H1 (cell line): ENCODE data around the gene LMTK3. TPM values are rescaled to one million over a fixed set of nuclear protein-coding genes. Genes with fewer than 3 reads are reported as not detected.

ENCODE experiments used
- polyA plus RNA-seq, 7 experiments: library from polyadenylated mRNA; depleted of rRNA in 3 of 7; stranded (reverse) in 5 of 7; unstranded in 2 of 7; fragments of >200 nt in 5 of 7; fragments of 200-250 nt in 2 of 7; gene quantifications; 1 replicate in 5 of 7; 2 replicates in 1 of 7; 4 replicates in 1 of 7; pipeline versions ENCODE4 v1.2.1 to v1.2.3, GENCODE V29; 2011 to 2013; ENCODE audit warnings: missing spikeins in 2 of 7, mixed read lengths in 2 of 7
- total RNA-seq: library from RNA; stranded (reverse); fragmentation: NEBNext Ultra II Directional; extraction: Animal tissue kit (Norgen Biotek cat#: 25700); gene quantifications from 2 replicates; pipeline ENCODE4 v1.2.1, GENCODE V29; 2021

The LMTK3 gene
- total and polyA plus RNA-seq, 2 of the 8 experiments (the other 6 are each of a cell fraction or from before 2014, with no cell fraction given) = 2.7 to 12.4 TPM

Other genes starting within 250 kb of the LMTK3 start
- 19.2 TPM in 2 replicates for gene ZNF114, start 241.8 kb downstream of the LMTK3 start, total RNA-seq
- gene ZNF114, start 241.8 kb downstream of the LMTK3 start, polyA plus RNA-seq (2011; rRNA removed) = 7.3 and 8.2 TPM in 2 replicates
- 18.4 and 20.9 TPM in 2 replicates for gene EMP3, start 186.3 kb downstream of the LMTK3 start, total RNA-seq
- gene EMP3, start 186.3 kb downstream of the LMTK3 start, polyA plus RNA-seq (2011; rRNA removed) = 65.9 and 87.8 TPM in 2 replicates
- 14.2 and 14.7 TPM in 2 replicates for gene TMEM143, start 147.9 kb downstream of the LMTK3 start, total RNA-seq
- 19.1 and 26.7 TPM in 2 replicates for gene TMEM143, start 147.9 kb downstream of the LMTK3 start, polyA plus RNA-seq (2011; rRNA removed)
- gene SYNGR4, start 147.5 kb downstream of the LMTK3 start, total RNA-seq = 1.1 TPM in 1 of 2 replicates, not detected in the other
- gene SYNGR4, start 147.5 kb downstream of the LMTK3 start, polyA plus RNA-seq (2011; rRNA removed) = 0.27 and 0.41 TPM in 2 replicates
- gene KDELR1, start 120.3 kb downstream of the LMTK3 start, total RNA-seq = 224 and 225 TPM in 2 replicates
- gene KDELR1, start 120.3 kb downstream of the LMTK3 start, polyA plus RNA-seq (2011; rRNA removed) = 231 and 249 TPM in 2 replicates
- 11.0 and 12.4 TPM in 2 replicates for gene GRIN2D, start 118.2 kb downstream of the LMTK3 start, total RNA-seq
- 2.2 and 4.9 TPM in 2 replicates for gene GRIN2D, start 118.2 kb downstream of the LMTK3 start, polyA plus RNA-seq (2011; rRNA removed)
- gene GRWD1, start 65.9 kb downstream of the LMTK3 start, total RNA-seq = 61.9 and 64.9 TPM in 2 replicates
- gene GRWD1, start 65.9 kb downstream of the LMTK3 start, polyA plus RNA-seq (2011; rRNA removed) = 36.9 and 46.4 TPM in 2 replicates
- 0.89 and 1.0 TPM in 2 replicates for gene KCNJ14, start 56.3 kb downstream of the LMTK3 start, total RNA-seq
- gene KCNJ14, start 56.3 kb downstream of the LMTK3 start, polyA plus RNA-seq (2011; rRNA removed) = 0.45 and 0.61 TPM in 2 replicates
- 67.7 and 71.4 TPM in 2 replicates for gene CYTH2, start 42.5 kb downstream of the LMTK3 start, total RNA-seq
- 43.7 and 62.5 TPM in 2 replicates for gene CYTH2, start 42.5 kb downstream of the LMTK3 start, polyA plus RNA-seq (2011; rRNA removed)
- gene SULT2B1, start 40.3 kb upstream of the LMTK3 start, total RNA-seq = 0.99 and 1.5 TPM in 2 replicates
- 2.6 and 3.8 TPM in 2 replicates for gene SULT2B1, start 40.3 kb upstream of the LMTK3 start, polyA plus RNA-seq (2011; rRNA removed)
- gene SPACA4, start 94.9 kb upstream of the LMTK3 start, total RNA-seq = not detected in 2 replicates
- gene SPACA4, start 94.9 kb upstream of the LMTK3 start, polyA plus RNA-seq (2011; rRNA removed) = not detected in 2 replicates
- 5.3 and 6.5 TPM in 2 replicates for gene FAM83E, start 103.2 kb upstream of the LMTK3 start, total RNA-seq
- 1.8 and 2.5 TPM in 2 replicates for gene FAM83E, start 103.2 kb upstream of the LMTK3 start, polyA plus RNA-seq (2011; rRNA removed)
- 1,669 and 1,693 TPM in 2 replicates for gene RPL18, start 107.3 kb upstream of the LMTK3 start, total RNA-seq
- gene RPL18, start 107.3 kb upstream of the LMTK3 start, polyA plus RNA-seq (2011; rRNA removed) = 2,789 and 3,426 TPM in 2 replicates
- 60.9 and 61.6 TPM in 2 replicates for gene SPHK2, start 107.7 kb upstream of the LMTK3 start, total RNA-seq
- 43.9 and 81.8 TPM in 2 replicates for gene SPHK2, start 107.7 kb upstream of the LMTK3 start, polyA plus RNA-seq (2011; rRNA removed)
- 8.3 and 9.9 TPM in 2 replicates for gene DBP, start 125.5 kb upstream of the LMTK3 start, total RNA-seq
- 7.5 and 8.2 TPM in 2 replicates for gene DBP, start 125.5 kb upstream of the LMTK3 start, polyA plus RNA-seq (2011; rRNA removed)
- 51.7 and 53.0 TPM in 2 replicates for gene CA11, start 134.4 kb upstream of the LMTK3 start, total RNA-seq
- gene CA11, start 134.4 kb upstream of the LMTK3 start, polyA plus RNA-seq (2011; rRNA removed) = 71.4 and 78.9 TPM in 2 replicates
- 0.15 and 0.47 TPM in 2 replicates for gene NTN5, start 161.2 kb upstream of the LMTK3 start, total RNA-seq
- 0.80 and 0.85 TPM in 2 replicates for gene NTN5, start 161.2 kb upstream of the LMTK3 start, polyA plus RNA-seq (2011; rRNA removed)
- 5.0 and 7.0 TPM in 2 replicates for gene FUT2, start 184.1 kb upstream of the LMTK3 start, total RNA-seq
- 5.6 and 8.2 TPM in 2 replicates for gene FUT2, start 184.1 kb upstream of the LMTK3 start, polyA plus RNA-seq (2011; rRNA removed)
- 2.0 and 2.9 TPM in 2 replicates for gene MAMSTR, start 207.9 kb upstream of the LMTK3 start, total RNA-seq
- gene MAMSTR, start 207.9 kb upstream of the LMTK3 start, polyA plus RNA-seq (2011; rRNA removed) = 2.3 and 2.5 TPM in 2 replicates
- gene RASIP1, start 228.8 kb upstream of the LMTK3 start, total RNA-seq = 8.7 and 9.3 TPM in 2 replicates
- gene RASIP1, start 228.8 kb upstream of the LMTK3 start, polyA plus RNA-seq (2011; rRNA removed) = 11.4 and 16.4 TPM in 2 replicates
- gene IZUMO1, start 235.1 kb upstream of the LMTK3 start, total RNA-seq = 1.7 and 1.8 TPM in 2 replicates
- gene IZUMO1, start 235.1 kb upstream of the LMTK3 start, polyA plus RNA-seq (2011; rRNA removed) = 0.33 and 0.46 TPM in 2 replicates
- 12.2 and 12.9 TPM in 2 replicates for gene FUT1, start 240.8 kb upstream of the LMTK3 start, total RNA-seq
- 7.4 and 12.4 TPM in 2 replicates for gene FUT1, start 240.8 kb upstream of the LMTK3 start, polyA plus RNA-seq (2011; rRNA removed)
- 0.48 TPM in 1 of 2 replicates, not detected in the other for gene FGF21, start 243.7 kb upstream of the LMTK3 start, total RNA-seq
- 0.80 and 2.2 TPM in 2 replicates for gene FGF21, start 243.7 kb upstream of the LMTK3 start, polyA plus RNA-seq (2011; rRNA removed)